ENCODE data around the gene HSPBP1. TPM values are rescaled to one million over a fixed set of nuclear protein-coding genes. Genes with fewer than 3 reads are reported as not detected.

HSPBP1 gene
- total and polyA plus RNA-seq, 9 of the 15 experiments (the other 6 are each of a cell fraction or from before 2014, with no cell fraction given): 0.83 to 81.3 (median 21.8) TPM

- ATAC-seq: no peak
- ChIA-PET POLR2A (interaction anchor here (0.6 to 2.9 kb wide), 12 partner anchors 8 to 248 kb away, joined by 3 to 26 read pairs (median 6); partner anchors contain the start of genes HSPBP1 and UBE2S), CTCF (ENCODE audit: low intra/inter-chr PET ratio) (no interaction called here)
- intact Hi-C loops (cut with micrococcal nuclease) (no loop called here), in situ Hi-C loops (cut with MboI) (no loop called here)
- Histone ChIP-seq H3K9ac (ENCODE audit: insufficient read depth in 1 of 2, low read depth in 2 of 2, low read length in 2 of 2) (peak overlapping the region; percentile 94 to 99), H3K79me2 (ENCODE audit: control insufficient read depth, insufficient read depth, low read length) (peaks cover 81% of the 10 kb centered on the region), H3K27ac (ENCODE audit: extremely low read depth, low read depth, low read length) (peak overlapping the region; percentile 34; the same call in 1 of the 3 replicates), H2AFZ (ENCODE audit: low read depth, low read length) (no peak overlapping the region), H3K4me3 (peak overlapping the region; percentile 94), H3K9me1 (ENCODE audit: control insufficient read depth, insufficient read depth, low read length) (peaks cover 9% of the 10 kb centered on the region), H3K4me1 (replicated peaks in 1 of 2; ENCODE audit: control insufficient read depth in 2 of 2, insufficient read depth in 2 of 2, low read length in 2 of 2) (peaks cover 37 to 50% of the 10 kb centered on the region in 2 experiments; a peak in 4 of 5 replicates), H3K36me3 (ENCODE audit: control insufficient read depth, insufficient read depth, low read length) (peaks cover 60% of the 10 kb centered on the region), H4K20me1 (replicated peaks; ENCODE audit: control insufficient read depth, insufficient read depth, low read length) (peaks cover 60% of the 10 kb centered on the region), H3K4me2 (ENCODE audit: insufficient read depth, low read length) (peak overlapping the region; percentile 96), H3K9me3 (replicated peaks; ENCODE audit: control insufficient read depth, insufficient read depth, low read depth, low read length) (no peaks in the 10 kb centered on the region), H3K27me3 (ENCODE audit: control insufficient read depth in 2 of 2, insufficient read depth in 2 of 2, low read length in 2 of 2) (no peaks in the 10 kb centered on the region)
- FAIRE-seq: peak; percentile 15
- BruUV-seq (replicated peaks): no TSS peak
- 36% methylated on average over 16 of the region's 17 CpGs for WGBS (ENCODE audit: insufficient coverage, low coverage, missing lambda C conversion rate)
- peak in 3 of 4 experiments; percentile 37 to 51 (median 46) for DNase-seq (ENCODE audit: extremely low read depth in 1 of 4, low spot score in 3 of 4)
- TF ChIP-seq ZNF282 (CRISPR knock-in tag; IDR thresholded peaks at IDR 0.05) (no peak), ZSCAN29 (IDR thresholded peaks at IDR 0.05) (no peak), RBFOX2 (IDR thresholded peaks at IDR 0.05; ENCODE audit: low read depth, low read length) (peak; percentile 44; the same call in 1 of the 2 replicates), ZNF740 (CRISPR knock-in tag; IDR thresholded peaks at IDR 0.05) (peak; percentile 59; the same call in 1 of the 2 replicates), ZNF740 (tag; IDR thresholded peaks at IDR 0.05) (no peak), ZNF146 (CRISPR knock-in tag; IDR thresholded peaks at IDR 0.05; ENCODE audit: unreplicated experiment) (no peak), HDAC6 (IDR thresholded peaks at IDR 0.05; ENCODE audit: low read depth, low read length) (no peak), SPI1 (IDR thresholded peaks at IDR 0.05; ENCODE audit: borderline replicate concordance, low read depth, low read length) (peak; percentile 47; the same call in 1 of the 2 replicates), MYNN (IDR thresholded peaks at IDR 0.05) (no peak), MYNN (CRISPR knock-in tag; IDR thresholded peaks at IDR 0.05) (no peak), SRSF9 (IDR thresholded peaks at IDR 0.05; ENCODE audit: borderline replicate concordance, low read depth, low read length) (no peak), ZBTB49 (CRISPR knock-in tag; IDR thresholded peaks at IDR 0.05; ENCODE audit: borderline replicate concordance) (no peak), EGR1 (conservative IDR thresholded peaks at IDR 0.05) (peak; percentile 59)
These were observed 24.1 kb downstream of the HSPBP1 start for GRCh38 chr19:55255618-55256423.
